NOMO-1 (cell line): Measurements from ENCODE around the gene DDTL.
"Not testable (repeated sequence)": the region's sequence is repeated elsewhere in the genome, so short reads cannot be mapped to it uniquely, and the experiment has no call there.

Experiments
- DNase-seq, 2 experiments: peaks; one replicate each; lab custom pipeline; 2025; ENCODE audit not compliant: unreplicated experiment in 2 of 2; lab: John Stamatoyannopoulos, UW

The DDTL gene

DNA sequence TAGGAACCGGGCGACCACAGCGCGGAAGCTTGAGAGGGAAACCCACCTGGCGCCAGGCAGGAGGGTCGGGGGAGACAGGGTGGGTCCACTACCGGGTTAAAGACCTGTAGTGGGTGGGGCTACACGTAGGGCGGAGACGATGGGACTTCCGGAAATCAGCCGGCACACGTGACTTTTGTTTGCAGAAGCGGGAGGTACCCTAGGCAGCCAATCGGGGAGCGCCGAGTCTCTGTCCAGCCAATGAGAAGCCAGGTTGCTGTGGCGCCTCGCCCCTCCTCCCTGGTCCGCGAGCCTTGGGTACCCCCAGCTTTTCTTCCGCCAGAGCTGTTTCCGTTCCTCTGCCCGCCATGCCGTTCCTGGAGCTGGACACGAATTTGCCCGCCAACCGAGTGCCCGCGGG is at the start of gene DDTL:
Gene DDTL (plus strand): TSS at position 321 of the 400 bp plus-strand sequence. CDS start 27 bp downstream, at position 348.
- not testable (repeated sequence) for DNase-seq

- not testable (repeated sequence) for DNase-seq
These were observed 46.4 kb upstream of the DDTL start for GRCh38 chr22:23920267-23920611.

- not testable (repeated sequence) for DNase-seq
These were observed 45.0 kb upstream of the DDTL start for GRCh38 chr22:23921586-23922201.

- no peak for DNase-seq
These were observed 43.8 kb upstream of the DDTL start for GRCh38 chr22:23922921-23923320.

DNA sequence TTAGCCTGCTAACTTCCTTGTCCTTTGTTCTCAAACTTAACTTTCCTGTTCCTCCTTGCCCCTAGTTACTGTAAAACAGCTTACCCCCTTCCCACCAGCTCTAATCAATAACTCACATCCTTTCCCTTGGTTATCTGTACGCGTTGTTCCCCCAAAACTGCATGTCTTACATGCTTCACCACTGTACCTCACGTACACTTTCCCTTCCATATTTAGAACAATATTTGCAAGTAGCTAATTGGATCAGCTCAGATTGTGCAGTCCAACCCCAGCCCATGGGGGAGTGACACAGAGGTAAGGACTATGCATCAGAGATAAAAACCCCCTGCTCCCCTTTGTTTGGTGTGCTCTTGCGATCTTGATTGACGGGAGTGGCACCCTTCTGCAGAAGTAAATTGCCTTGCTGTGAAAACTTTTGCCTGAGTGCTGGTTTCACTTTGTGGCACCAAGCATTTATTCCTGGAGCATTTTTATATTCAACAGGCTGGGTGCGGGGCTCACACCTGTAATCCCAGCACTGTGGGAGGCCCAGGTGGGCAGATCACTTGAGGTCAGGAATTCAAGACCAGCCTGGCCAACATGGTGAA is 41.6 kb upstream of the DDTL start:
- DNase-seq = no peak

GRCh38 chr22:23926561-23926960 is 40.1 kb upstream of the DDTL start:
- no peak for DNase-seq

DNA sequence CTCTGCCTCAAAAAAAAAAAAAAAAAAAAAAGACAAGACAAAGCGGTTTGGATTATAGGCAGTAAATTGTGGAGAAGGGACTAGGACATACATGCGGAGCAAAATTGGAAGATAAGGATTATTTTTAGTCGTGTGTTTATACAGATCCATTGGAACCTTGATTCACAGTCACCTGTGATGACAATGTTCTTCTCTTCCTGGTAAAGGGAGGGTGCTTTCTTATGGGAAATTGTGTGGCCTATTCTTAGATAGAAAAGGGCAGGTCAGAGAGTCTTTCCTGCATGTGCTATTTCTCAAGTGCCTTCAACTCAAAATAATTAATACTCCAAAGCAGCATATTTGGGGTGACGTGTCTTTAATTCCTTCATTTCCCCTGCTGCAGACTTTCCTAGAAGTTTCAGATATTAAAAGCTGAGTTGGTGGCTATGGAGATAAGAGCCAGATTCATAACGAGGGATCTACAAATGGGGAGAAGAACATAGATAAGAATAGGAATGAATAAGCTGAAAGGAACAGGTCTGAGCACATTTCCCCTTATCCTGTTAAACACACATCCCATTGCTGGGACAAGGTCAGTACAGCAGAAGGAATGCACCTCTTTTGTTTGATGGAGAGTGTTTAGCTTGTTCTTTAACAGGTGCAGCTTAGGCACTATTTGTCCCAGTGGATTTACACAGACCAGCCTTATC is 28.2 kb upstream of the DDTL start:
- DNase-seq = no peak

- DNase-seq = no peak
These were observed 27.7 kb upstream of the DDTL start for GRCh38 chr22:23939017-23939357.

DNA sequence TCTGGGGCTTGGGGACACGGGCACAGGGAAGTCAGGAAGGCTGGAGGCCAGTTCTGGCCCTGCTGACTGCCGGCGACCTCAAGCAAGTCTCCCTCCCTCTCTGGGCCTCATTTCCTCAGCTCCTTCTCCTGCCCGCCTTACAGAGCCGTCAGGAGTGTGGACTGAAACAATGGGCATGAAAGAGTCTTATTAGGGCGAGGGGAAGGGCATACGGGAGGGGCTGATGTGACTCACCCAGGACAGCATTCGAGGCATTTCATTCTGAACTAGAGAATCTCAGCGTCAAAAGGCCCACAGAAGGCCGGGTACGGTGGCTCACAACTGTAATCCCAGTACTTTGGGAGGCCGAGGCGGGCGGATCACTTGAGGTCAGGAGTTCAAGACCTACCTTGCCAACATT is 26.5 kb upstream of the DDTL start:
- DNase-seq = not testable (repeated sequence)

DNA sequence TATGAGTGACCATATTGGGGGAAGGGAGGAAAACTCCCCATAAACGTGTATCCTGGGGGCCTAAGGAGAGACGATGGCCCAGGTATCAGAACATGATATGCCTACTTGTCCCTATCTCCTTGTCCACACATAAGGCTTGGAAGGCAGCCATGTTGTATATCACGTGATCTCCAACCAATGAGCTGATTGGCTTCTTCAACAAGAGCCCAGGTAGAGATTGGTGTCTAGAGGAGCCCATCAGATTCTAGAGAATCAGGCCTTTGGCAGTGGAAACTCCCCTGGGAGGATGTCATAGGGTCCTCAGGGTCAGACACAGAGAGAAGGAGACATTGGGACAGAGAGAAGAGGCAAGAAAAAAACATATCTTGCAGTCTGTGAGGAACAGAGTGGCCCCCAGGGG is 19.3 kb upstream of the DDTL start:
- DNase-seq = not testable (repeated sequence)

GRCh38 chr22:23949764-23950163 is 16.9 kb upstream of the DDTL start:
- not testable (repeated sequence) for DNase-seq

GRCh38 chr22:23951383-23951782 is 15.3 kb upstream of the DDTL start:
- DNase-seq = not testable (repeated sequence)

GRCh38 chr22:23952794-23953405 is 13.8 kb upstream of the DDTL start:
- not testable (repeated sequence) for DNase-seq

GRCh38 chr22:23953485-23953884 is 13.2 kb upstream of the DDTL start:
- not testable (repeated sequence) for DNase-seq

- not testable (repeated sequence) for DNase-seq
These were observed 12.3 kb upstream of the DDTL start for GRCh38 chr22:23954193-23954990.

DNA sequence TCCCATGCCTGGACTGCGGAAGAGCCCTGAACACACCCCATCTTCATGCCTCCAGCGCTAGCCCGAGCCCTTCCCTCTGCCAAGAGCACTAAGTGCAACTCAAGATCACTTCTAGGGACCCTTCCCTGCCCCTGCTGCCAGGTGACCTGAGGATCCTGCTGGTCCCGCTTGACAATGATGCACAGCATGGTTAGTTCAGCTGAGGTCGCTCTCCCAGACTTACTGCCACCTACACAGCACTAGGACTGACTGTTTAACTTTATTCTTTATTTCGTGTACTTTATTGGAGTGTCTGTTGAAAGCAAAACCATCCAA is 11.7 kb upstream of the DDTL start:
- not testable (repeated sequence) for DNase-seq

GRCh38 chr22:23955886-23956285 is 10.8 kb upstream of the DDTL start:
- DNase-seq = not testable (repeated sequence)

DNA sequence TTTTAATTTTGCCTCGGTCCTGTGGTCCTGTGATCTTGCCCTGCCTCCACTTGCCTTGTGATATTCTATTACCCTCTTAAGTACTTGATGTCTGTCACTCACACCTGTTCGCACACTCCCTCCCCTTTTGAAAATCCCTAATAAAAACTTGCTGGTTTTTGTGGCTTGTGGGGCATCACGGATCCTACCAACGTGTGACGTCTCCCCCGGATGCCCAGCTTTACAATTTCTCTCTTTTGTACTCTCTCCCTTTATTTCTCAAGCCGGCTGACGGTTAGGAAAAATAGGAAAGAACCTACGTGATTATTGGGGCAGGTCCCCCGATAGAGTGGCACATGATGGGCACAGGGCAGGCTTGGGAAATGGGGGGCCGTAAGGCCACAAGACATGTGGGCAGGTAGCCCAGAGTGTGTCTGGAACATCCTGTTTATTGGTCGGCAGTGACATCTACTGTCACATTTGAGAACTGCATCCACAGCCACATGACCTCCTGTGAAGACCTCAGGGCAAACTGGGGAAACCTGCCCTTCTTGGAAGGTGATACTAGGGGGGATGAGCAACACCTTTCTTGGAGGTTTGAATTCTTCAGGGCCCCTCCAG is 10.3 kb upstream of the DDTL start:
- peak in 1 of 2 experiments; percentile 6 for DNase-seq

DNA sequence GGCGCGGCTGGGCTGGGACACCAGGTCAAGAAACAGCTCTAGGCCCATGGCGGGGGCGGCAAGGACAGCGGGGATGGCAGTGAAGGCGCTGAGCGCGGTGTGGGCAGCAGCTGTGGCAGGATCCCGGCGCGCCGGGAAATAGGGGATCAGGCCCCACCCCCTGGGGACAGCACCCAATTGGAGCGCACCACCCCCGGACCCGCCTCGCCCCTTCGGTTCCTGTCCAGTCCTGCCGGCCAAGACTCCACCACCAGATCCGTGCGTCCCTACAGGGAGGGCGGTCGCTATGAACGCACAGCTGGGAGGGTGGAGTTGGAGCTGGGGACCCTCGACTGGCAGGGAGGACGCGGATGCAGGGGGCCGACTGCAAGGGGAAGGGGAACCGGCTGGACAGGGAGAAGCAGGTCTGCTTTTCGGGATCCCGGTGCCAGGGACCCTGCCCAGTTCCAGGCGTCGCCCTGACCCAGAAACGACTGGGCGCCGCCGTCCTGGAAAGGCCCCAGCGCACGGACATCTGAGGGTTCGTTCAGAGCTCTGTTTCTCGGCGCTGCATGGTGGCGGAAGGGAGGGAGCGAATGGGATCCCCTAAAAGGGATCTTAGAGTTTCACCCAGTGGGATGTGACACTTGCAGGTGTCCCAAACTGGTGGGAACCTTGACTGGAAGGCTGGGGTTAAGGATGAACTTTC is 5.5 kb upstream of the DDTL start, which contains the start of gene GSTT2B:
Gene GSTT2B (minus strand): TSS at position 112 of the 688 bp plus-strand sequence. CDS start 64 bp downstream, at position 48.
- DNase-seq = not testable (repeated sequence)

DNA sequence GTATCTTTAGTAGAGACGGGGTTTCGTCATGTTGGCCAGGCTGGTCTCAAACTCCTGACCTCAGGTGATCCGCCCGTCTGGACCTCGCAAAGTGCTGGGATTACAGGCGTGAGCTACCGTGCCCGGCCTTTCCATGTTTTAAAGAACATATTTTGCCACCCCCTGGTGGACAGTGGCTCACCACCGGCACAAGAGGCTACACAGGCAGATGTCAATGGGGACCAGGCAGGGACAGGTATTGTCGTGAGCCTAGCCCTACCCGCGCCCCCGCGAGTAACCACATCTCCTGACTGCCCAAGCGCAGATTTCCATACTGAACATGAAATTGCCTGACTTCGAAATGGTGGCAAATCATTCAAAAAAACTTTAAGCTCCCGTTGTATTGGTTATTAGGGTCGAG is 594 bp upstream of the DDTL start:
- DNase-seq = not testable (repeated sequence)
